Body of pancreas (tissue), 4 donors: ENCODE results near the gene AOC1.

Source experiments
- CTCF ChIP-seq, 7 experiments: fragments of 450-650 bp in 4 of 7; fragments of 200-600 bp in 3 of 7; sonication (generic) in 3 of 7; IDR thresholded peaks; one replicate each; pipeline ENCODE4 v1.5.1; 2016 to 2019; ENCODE audit warnings: antibody characterized with exemption in 7 of 7
- POLR2A ChIP-seq, 3 donors: fragments of 450-650 bp; IDR thresholded peaks; one replicate each; pipeline ENCODE4 v1.6.1; 2016; ENCODE audit warnings: antibody characterized with exemption in 3 of 3, mild to moderate bottlenecking in 2 of 3

- TF ChIP-seq CTCF (IDR thresholded peaks at IDR 0.05): no peak
- TF ChIP-seq POLR2A (IDR thresholded peaks at IDR 0.05): no peak
Observed at GRCh38 chr7:150824379-150825177, 27.7 kb upstream of the AOC1 start.
